WERI-Rb-1 (cell line): ENCODE results near the gene PACRG.
"Not testable (repeated sequence)": the region's sequence is repeated elsewhere in the genome, so short reads cannot be mapped to it uniquely, and the experiment has no call there.

ENCODE experiments used
- DNase-seq: peaks from one replicate; pipeline ENCODE4 v3.0.0-alpha.2; 2020
- H3K27ac ChIP-seq: fragments of 250-450 bp; sonication (Bioruptor Pico); 2 replicates; pipeline ENCODE4 v1.5.1; 2020; ENCODE audit warnings: mild to moderate bottlenecking, moderate library complexity
- H3K27me3 ChIP-seq: fragments of 250-450 bp; sonication (Bioruptor Pico); 2 replicates; pipeline ENCODE4 v1.5.1; 2021; ENCODE audit warnings: mild to moderate bottlenecking, low read depth, moderate library complexity; ENCODE audit not compliant: insufficient read depth, severe bottlenecking
- H3K36me3 ChIP-seq: fragments of 250-450 bp; sonication (Bioruptor Pico); 2 replicates; pipeline ENCODE4 v1.5.1; 2020; ENCODE audit warnings: mild to moderate bottlenecking, moderate library complexity
- H3K4me3 ChIP-seq: 2 replicates; pipeline ENCODE4 v1.5.1; 2011; ENCODE audit warnings: low read depth, mild to moderate bottlenecking, control low read depth, low read length
- H3K9me3 ChIP-seq: fragments of 250-450 bp; sonication (Bioruptor Pico); 2 replicates; pipeline ENCODE4 v1.5.1; 2021; ENCODE audit warnings: mild to moderate bottlenecking, moderate library complexity; ENCODE audit not compliant: severe bottlenecking
- CTCF ChIP-seq: IDR thresholded peaks from 2 replicates; pipeline ENCODE4 v1.5.1; 2011; ENCODE audit warnings: low read depth, mild to moderate bottlenecking, control low read depth, inconsistent platforms, low read length

The PACRG gene

DNA sequence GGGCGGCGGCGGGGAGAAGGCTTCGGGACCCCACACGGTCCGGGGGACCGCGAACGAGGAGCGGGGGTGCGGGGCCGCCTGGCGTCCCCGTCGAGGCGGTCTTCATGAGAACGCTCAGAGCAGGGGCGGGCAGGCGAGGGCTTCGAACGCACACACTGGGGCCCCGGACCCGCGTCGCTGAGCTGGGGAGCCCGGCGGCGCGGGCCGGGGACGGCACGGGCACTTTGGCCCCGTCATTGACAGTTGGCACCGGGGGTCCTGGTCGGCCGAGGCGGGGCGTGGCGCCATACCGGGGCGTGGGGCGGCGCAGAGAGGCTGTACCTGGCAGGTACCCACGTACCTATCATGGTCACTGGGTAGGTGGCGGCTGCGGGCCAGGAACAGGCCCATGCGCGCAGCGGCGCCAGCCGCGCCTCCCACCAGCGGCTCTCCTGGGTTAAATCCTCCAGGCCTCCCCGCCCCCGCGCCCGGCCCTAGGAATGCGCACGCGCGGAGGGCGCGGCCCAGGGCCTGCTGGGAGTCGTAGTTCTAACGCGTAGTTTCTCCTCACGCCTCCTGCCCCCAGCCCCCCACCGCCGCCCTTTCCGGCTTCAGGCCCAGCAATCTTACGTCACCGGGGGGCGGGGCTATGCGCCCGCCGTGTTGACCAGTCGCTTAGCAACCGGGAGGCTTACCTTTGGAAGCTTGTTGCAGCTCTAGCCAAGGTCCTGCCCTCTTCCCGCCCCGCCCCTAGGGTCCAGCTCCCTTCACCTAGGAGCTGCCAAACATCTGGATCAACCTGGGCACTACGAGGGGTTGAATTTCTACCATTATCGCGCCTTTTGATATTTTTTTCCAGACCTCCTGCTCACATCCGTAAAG, at the start of gene PACRG, which contains the start of gene PRKN:
Gene PACRG, plus strand, starts transcription at position 653 of the 861 bp plus-strand sequence.
Gene PRKN, minus strand, starts transcription at position 445 of the 861 bp plus-strand sequence.
- peak within 1 kb of the TSS; percentile 80 for H3K27ac ChIP-seq

DNA sequence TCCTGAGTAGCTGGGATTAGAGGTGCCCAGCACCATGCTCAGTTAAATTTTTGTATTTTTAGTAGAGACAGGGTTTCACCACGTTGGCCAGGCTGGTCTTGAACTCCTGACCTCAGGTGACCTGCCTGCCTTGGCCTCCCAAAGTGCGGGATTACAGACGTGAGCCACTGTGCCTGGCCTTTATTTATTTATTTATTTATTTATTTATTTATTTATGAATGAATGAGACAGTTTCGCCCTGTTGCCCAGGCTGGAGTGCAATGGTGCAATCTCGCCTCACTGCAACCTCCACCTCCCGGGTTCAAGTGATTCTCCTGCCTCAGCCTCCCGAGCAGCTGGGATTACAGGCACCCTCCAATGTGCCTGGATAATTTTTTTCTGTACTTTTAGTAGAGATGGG, 48.9 kb upstream of the PACRG start:
- H3K9me3 ChIP-seq, H3K27ac ChIP-seq, H3K4me3 ChIP-seq, H3K36me3 ChIP-seq, H3K27me3 ChIP-seq, DNase-seq: not testable (repeated sequence)

More for the DNA sequence above, at the start of gene PACRG, which contains the start of gene PRKN:
- peak; percentile 99 for DNase-seq
- Histone ChIP-seq H3K36me3 (no peaks in the 10 kb centered on the region), H3K9me3 (no peaks in the 10 kb centered on the region), H3K27me3 (no peaks in the 10 kb centered on the region), H3K4me3 (peak within 1 kb of the TSS; percentile 59)
- TF ChIP-seq CTCF: no peak

DNA sequence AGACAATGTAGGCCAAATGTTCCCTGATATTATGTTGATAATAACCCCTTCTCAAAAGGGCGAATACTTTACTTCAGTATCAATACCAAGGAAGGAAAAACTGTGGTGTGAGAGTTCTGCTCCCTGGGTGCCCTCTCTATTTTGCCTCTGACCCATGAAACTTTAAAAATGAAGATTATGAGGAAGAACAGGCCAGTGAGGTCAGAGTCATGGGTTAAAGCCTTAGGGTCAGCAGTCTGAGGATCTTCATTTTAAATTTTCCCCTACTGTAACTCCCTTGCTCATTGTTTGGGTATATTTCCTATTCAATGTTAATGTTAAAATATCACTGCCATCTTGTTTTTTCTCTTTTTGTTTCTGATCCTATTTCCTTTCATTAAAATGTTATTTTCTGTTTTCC, 48.1 kb upstream of the PACRG start:
- no peaks in the 10 kb centered on the region for H3K9me3 ChIP-seq
- no peaks in the 10 kb centered on the region for H3K27me3 ChIP-seq
- no peak for DNase-seq
- no peak for TF ChIP-seq CTCF
- H3K4me3 ChIP-seq: no peak overlapping the region
- H3K36me3 ChIP-seq: no peaks in the 10 kb centered on the region
- H3K27ac ChIP-seq: no peak overlapping the region

DNA sequence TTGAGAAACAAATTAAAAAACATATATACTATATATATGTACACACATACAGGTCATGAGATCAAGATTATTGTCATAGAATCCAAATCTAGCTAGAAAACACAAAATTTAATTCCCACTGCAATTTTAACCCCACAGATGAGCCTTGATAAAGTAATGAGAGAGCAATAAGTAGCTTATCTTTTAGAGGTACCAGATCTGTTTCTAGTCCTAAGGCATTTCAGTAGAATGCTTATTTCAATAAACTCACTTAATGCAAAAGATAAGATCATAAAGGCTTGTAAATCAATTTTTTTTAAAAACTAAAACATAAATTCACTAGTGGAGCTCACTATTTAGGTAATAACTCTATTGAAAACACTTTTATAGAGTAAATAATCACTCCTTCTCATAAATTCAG, 47.4 kb upstream of the PACRG start:
- DNase-seq: no peak
- TF ChIP-seq CTCF: no peak
- no peak overlapping the region for H3K27ac ChIP-seq
- H3K9me3 ChIP-seq: no peaks in the 10 kb centered on the region
- H3K36me3 ChIP-seq: no peaks in the 10 kb centered on the region
- H3K4me3 ChIP-seq: no peak overlapping the region
- H3K27me3 ChIP-seq: no peaks in the 10 kb centered on the region

GRCh38 chr6:162680871-162681270, 46.9 kb upstream of the PACRG start:
- TF ChIP-seq CTCF: no peak
- no peaks in the 10 kb centered on the region for H3K27me3 ChIP-seq
- DNase-seq: no peak
- H3K27ac ChIP-seq: no peak overlapping the region
- no peaks in the 10 kb centered on the region for H3K36me3 ChIP-seq
- no peak overlapping the region for H3K4me3 ChIP-seq
- no peaks in the 10 kb centered on the region for H3K9me3 ChIP-seq

DNA sequence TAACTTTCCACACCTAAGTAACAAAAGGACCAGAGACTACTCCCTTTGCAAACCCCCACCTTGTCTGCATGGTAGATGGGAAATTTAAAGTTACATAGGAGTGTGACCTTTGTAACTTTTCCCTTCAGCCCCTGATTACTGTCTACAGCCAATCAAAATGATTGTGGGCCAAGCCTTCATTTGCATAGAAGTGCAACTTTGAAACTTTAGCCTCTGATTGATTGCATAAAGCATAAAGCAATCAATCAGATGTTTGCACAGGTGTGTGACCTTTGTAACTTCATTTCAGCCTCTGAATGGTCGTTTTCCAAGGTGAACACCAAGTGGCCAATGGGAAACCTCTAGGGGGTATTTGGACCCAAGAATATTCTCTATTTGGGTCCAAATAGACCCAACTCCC, 46.3 kb upstream of the PACRG start:
- no peak for TF ChIP-seq CTCF

More for the DNA sequence above, 46.3 kb upstream of the PACRG start:
- Histone ChIP-seq H3K27ac (no peak overlapping the region), H3K36me3 (no peaks in the 10 kb centered on the region), H3K4me3 (no peak overlapping the region), H3K27me3 (no peaks in the 10 kb centered on the region), H3K9me3 (no peaks in the 10 kb centered on the region)
- no peak for DNase-seq
